HTR-8/SVneo (cell line): ENCODE measurements around the gene CACNG7.
A peak's percentile ranks its signal among the peaks of the same experiment; 100 is the strongest.

Experiments used
- DNase-seq: peaks from one replicate; pipeline ENCODE4 v3.0.0; 2011; ENCODE audit warnings: low spot score, mixed read lengths; ENCODE audit not compliant: insufficient read length
- FAIRE-seq: peaks from 2 replicates; lab custom pipeline; 2011; peaks lifted over from hg19 to GRCh38; lab: Jason Lieb, UNC

CACNG7 gene

DNA sequence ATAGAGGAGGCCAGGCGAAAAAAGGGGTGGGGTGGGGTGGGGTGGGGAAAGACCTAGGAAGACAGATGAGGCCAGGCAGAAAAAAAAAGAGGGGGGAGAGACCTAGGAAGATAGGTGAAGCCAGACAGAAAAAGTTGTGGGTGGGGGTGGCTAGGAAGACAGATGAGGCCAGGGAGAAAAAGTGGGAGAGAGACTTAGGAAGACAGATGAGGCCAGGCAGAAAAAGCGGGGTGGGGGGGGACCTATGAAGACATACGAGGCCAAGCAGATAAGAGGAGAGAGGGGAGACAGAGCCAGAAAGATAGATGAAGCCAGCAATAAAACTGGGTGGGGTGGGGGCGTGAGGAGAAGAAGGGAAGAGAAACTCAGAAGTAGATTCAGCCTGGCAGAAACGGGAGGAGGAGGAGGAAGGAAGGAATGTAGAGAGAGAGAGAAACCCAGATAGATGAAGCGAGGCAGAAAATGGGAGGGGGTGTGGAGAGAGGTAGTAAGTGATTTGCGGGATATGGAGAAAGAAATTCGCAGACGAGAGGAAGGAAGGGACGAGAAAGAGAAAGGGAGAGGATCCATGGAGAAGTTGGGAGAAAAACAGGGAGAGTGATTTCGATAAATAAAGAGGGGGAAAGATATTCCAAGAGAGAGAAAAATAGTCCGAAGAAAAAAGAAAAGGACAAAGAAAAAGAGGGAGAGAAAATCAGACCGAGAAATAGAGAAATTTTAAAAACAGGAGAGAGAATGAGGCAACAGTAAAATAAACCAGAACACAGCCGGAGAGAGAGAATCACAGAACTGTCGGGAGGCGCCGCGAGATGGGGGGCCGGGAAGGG is 70.1 kb downstream of the CACNG7 start:
- FAIRE-seq (no peak), DNase-seq (no peak)

DNA sequence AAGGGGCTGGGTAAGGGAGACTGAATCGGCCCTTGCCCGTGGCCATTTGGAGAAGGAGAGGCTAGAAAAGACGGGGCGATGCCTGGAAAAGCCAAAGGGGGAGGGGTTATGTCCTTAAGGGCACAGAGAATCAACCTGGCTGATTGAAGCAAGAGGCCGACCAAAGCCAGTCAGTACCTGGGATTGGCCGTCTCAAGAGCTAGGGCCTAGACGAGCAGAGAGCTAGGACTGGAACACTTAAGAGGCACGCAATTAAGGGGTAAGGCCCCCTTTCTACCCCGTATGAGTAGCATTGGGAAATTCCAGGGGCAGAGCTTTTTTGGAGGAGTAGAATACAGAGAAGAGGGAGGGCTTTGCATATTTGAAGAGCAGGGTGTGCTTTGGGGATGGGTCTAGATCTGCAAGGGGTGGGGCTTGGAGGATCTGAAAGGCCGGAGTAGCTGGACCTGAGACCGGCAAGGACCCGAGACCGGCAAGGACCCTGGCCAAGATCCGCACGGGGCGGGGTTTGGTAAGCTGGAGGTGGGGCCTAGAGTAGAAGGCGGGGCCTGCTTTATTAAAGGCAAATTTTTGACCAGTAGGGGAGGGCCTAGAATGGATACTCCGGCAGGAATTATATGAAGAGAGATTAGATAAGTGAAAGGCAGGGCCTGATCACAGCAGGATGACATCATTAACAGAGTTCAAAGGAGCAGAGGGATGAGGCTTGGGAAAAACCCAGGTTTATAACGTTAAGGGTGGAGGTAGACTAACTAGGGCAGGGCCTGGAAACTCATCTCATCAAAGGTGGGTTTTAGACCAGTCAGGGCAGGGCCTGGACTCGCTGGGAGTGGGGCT is 71.7 kb downstream of the CACNG7 start:
- FAIRE-seq (peak; percentile 89), DNase-seq (peak; percentile 69)

DNA sequence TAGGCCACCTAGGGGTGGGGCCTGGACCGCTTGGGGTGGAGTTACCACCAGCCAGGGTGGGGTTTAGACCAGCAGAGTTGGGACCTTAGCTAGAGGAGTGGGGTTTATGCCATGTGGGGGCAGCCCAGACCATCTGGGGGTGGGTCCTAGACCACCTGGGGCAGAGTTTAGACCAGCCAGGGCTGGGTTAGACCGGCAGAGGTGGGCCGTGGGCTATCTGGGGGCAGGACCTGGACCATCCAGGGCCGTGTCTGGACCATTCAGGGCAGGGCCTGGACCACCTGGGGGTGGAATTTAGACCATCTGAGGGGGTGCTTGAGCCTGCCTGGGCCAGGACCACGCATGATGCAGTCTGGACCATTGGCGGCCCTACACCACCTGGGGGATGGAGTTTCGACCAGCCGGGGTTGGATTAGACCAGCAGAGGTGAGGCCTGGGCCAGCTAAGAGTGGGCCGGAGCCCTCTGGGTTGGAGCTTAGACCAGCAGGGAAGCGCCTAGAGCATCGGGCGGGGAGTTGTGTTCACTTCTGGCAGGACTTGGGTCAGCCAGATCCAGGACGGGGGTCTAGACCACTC is 72.4 kb downstream of the CACNG7 start:
- DNase-seq (no peak), FAIRE-seq (no peak)

DNA sequence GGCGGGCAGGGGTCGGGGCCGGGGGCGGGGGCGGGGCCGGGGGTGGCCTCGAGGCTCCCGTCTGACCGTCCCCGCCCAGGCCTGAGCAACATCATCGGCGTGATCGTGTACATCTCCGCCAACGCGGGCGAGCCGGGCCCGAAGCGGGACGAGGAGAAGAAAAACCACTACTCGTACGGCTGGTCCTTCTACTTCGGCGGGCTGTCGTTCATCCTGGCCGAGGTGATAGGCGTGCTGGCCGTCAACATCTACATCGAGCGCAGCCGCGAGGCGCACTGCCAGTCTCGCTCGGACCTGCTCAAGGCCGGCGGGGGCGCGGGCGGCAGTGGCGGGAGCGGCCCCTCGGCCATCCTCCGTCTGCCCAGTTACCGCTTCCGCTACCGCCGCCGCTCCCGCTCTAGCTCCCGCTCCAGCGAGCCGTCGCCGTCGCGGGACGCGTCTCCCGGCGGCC is 72.9 kb downstream of the CACNG7 start:
- FAIRE-seq (peak; percentile 13), DNase-seq (no peak)

DNA sequence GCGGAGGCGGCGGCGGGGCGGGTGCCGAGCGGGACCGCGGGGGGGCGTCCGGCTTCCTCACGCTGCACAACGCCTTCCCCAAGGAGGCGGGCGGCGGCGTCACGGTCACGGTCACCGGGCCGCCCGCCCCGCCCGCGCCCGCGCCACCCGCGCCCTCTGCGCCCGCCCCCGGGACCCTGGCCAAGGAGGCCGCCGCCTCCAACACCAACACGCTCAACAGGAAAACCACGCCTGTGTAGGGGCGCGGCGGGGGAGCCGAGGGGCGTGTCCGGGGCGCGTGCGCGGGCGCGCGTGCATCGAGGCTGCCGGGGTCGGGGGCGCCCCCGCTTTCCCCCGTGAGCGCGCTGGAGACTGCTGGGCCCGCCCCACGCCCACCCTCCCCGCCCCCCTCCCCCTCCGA is 73.5 kb downstream of the CACNG7 start:
- no peak for DNase-seq
- FAIRE-seq = peak; percentile 33

DNA sequence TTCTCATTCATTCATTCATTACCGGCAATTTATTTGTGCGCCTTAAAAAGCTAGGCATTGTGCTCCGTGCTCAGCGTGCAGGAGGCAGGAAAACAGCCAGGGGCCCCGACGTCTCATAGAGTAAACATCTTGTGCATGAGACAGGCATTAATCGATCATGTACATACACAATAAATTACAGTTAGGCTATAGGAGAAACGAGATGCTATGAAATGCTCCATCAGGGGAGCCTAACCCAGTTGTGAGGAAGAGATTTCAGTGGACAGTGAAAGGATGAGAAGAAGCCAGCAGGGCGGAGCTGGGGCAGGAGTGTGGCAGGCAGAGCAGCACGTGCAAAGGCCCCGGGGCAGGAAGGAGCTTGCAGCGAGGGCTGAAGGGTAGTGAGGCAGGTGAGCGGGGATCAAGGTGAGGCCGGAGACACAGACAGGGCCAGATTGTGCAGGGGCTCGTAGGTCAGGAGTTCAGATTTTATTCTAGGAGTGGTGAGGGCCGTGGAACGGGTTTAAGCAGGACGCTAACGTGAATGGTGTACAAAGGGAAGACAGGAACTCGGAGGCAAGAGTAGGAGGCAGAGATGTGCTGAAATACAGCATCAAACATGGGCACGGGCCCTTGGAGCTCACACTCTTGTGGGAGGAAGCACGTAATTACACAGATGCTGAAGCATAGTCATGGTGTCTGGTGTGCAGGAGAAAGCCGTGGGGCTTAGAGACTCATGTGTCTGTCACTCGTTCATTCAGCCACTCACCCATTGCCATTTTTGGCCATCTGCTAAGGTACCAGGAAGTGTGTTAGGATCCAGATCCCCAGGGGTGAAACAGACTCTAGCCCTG is 74.6 kb downstream of the CACNG7 start:
- FAIRE-seq = peak; percentile 16
- DNase-seq = no peak

DNA sequence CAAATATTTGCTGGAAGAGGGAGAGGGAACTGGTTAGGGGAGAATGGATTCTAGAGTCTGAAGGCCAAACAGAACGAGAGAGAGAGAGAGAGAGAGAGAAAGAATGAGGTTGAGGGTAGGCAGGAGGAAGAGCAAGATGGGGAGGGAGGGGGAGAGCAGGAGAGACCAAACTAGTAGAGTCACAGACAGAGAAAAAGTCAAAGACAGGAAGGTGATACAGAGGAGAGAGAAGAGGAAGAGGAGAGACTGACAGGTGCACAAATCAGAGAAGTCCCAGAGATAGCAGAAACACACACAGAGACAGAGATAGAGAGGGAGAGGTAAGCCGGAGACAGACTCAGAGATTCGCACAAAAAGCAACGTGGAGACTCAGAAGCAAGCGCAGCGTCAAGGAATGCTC is 76.8 kb downstream of the CACNG7 start:
- DNase-seq = no peak
- FAIRE-seq = no peak

DNA sequence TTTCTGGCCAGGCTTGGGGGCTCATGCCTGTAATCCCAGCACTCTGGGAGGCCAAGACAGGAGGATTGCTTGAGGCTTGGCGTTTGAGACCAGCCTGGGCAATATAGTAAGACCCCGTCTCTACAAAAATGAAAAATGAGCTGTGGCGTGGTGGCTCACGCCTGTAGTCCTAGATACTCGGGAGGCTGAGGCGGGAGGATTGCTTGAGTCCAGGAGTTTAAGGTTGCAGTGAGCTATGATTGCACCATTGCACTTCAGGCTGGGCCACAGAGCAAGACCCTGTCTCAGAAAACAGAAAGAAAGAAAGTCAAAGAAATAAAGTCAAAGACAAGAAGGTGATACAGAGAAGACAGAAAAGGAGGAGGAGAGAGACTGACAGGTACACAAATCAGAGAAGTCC is 79.9 kb downstream of the CACNG7 start:
- FAIRE-seq = no peak
- DNase-seq = no peak

DNA sequence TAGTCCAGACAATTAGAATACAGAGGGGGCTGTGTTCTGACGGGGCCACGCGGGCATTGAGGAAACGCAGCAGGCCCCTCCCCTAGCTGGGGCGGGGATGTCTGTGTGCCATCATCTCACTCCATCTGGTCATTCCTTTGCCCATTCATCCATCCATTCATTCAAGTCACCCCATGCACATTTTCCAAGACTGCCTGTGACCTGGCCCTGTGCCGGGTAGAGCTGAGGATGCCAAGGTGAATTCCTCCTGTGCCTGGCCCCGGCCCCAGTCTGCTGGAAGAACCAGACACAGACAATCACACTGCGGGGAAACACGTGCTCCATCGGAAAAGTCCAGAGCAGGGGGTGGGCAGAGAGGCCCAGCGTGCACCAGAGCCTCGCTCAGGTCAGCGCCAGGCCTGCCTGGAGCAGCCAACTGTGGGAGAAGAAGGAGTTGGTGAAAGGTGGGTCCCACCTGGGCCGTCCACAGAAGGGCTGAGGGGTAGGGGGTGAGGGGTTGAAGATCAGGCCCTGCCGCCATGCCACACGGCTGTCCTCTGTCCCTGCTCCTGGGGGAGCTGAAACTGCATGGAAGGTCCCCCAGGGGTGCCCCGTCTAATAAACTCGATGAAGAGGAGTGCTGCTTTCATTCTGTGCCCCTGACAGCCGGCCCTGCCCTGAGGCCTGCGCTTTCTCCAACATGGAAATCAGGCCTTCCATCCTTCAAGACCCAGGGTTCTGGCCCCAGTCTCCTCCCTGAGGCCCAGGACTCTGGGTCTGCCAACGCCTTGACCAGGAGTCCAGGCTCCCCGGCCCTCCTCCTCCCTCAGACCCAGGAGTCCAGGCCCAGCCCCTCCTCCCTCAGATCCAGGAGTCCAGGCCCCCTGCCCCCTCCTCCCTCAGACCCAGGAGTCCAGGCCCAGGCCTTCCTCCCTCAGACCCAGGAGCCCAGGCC is 80.8 kb downstream of the CACNG7 start:
- DNase-seq = no peak
- FAIRE-seq = no peak

DNA sequence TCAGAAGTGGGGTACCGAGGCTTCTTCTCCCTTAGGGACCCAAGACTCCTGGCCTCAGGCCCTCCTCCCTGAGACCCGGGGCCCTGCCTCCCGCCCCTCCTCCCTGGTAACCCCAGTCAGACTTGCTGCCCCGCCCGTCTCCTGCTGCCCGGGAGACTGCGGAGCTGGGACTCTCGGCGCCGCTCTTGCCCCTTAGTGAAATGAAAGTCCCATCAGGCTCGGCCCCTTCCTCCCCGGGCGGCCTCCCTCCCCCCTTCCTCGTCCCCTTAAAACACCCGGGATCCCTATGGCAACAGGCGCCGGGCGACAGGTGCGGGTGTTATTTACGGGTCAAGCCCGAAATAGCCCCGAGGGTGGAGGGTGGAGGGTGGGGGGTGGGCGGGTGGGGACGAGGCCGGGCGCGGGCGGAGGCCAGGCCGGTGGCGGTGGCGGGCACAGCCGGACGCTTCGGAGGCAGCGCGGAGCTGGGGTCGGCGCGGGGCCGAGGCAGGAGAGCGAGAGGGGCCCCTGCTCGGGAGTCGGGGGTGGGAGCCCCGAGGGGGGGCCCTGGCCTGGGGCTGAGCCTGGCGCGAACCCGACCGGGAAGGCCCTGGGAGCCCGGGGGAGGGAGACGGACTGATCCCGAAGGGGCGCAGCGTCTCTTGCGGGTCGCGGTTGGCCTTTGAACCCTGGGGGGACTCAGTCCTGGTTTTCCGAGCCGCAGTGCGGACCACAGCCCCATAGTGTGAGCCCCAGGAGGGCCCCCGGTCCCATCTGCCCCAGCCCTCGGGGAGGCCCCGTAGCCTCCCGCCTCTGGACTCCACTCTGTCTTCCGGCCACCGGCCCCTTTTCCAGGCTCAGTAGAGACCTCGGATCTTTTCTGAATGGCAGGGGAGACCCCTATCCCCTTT is 82.4 kb downstream of the CACNG7 start, which contains the start of gene CACNG6:
CACNG6 (plus strand) TSS at position 414 of the 890 bp plus-strand sequence. CDS start 1,241 bp downstream, outside the sequence.
- FAIRE-seq (peak; percentile 60), DNase-seq (peak; percentile 66)

DNA sequence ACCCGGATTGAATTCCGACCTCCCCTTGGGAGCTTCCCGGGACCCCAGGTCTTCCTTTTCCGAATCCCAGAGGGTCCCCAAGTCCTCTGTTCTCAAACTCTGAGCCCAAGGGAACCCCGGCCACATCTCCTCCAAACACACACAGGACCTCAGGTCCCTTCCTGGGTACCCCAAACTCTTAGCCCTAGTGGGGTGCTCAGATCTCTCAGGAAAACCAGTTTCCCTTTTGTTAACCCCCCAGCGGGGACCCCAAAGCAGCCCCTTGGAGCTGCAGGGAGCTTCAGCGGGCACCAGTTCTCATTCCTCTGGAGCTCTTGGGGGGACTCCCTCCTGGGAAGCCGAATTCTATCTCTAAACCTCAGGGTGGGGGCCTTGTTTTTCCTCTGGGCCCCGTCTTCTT is 83.1 kb downstream of the CACNG7 start:
- FAIRE-seq (no peak), DNase-seq (no peak)

DNA sequence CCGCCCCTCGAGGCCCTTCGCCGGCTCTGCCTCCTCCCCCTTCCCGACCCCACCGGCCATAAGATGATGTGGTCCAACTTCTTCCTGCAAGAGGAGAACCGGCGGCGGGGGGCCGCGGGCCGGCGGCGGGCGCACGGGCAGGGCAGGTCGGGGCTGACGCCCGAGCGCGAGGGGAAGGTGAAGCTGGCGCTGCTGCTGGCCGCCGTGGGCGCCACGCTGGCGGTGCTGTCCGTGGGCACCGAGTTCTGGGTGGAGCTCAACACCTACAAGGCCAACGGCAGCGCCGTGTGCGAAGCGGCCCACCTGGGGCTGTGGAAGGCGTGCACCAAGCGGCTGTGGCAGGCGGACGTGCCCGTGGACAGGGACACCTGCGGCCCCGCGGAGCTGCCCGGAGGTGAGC is 83.7 kb downstream of the CACNG7 start:
- DNase-seq = no peak
- FAIRE-seq = no peak

DNA sequence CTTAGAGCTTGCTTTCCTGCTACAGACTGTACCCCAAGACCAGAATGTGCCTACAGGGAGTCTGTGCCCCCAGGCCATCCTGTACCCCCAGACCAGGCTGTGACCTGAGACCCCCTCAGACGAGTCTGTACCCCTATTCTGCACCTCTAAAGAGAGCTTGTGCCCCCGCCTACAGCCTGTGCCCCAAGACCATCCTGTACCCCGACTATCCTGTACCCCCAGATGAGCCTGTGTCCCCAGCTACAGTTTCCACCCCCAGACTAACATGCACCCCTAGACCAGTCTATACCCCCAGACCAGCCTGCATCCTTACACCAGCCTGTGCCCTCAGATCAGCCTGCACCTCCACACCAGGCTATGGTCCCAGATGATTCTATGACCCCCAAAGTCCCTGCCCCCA is 84.4 kb downstream of the CACNG7 start:
- no peak for FAIRE-seq
- DNase-seq = no peak
